UCSD-AML1 (cell line): ENCODE results near the gene TAL2.
A peak's percentile ranks its signal among the peaks of the same experiment; 100 is the strongest.

ENCODE experiments used
- DNase-seq: peaks from one replicate; lab custom pipeline; 2025; ENCODE audit not compliant: unreplicated experiment; lab: John Stamatoyannopoulos, UW

The TAL2 gene

GRCh38 chr9:105662184-105663104 lies at the start of gene TAL2:
TAL2 (plus strand) TSS chr9:105662457; CDS start chr9:105662497, 40 bp downstream.
- DNase-seq, result no peak

- DNase-seq, result no peak
These were observed 41.3 kb upstream of the TAL2 start for GRCh38 chr9:105621001-105621400.

- no peak for DNase-seq
These were observed 37.2 kb upstream of the TAL2 start for GRCh38 chr9:105625088-105625487.

GRCh38 chr9:105632807-105633206 lies 29.4 kb upstream of the TAL2 start:
- DNase-seq, result no peak

GRCh38 chr9:105633411-105633810 lies 28.8 kb upstream of the TAL2 start:
- no peak for DNase-seq

GRCh38 chr9:105636331-105636730 lies 25.9 kb upstream of the TAL2 start:
- no peak for DNase-seq

GRCh38 chr9:105637787-105638395 lies 24.4 kb upstream of the TAL2 start:
- no peak for DNase-seq

GRCh38 chr9:105639936-105640335 lies 22.3 kb upstream of the TAL2 start:
- DNase-seq, result no peak

- no peak for DNase-seq
These were observed 18.5 kb upstream of the TAL2 start for GRCh38 chr9:105643795-105644194.

GRCh38 chr9:105646879-105647594 lies 15.2 kb upstream of the TAL2 start:
- DNase-seq, result no peak

GRCh38 chr9:105647595-105648349 lies 14.5 kb upstream of the TAL2 start:
- DNase-seq, result no peak

GRCh38 chr9:105651806-105652205 lies 10.5 kb upstream of the TAL2 start:
- no peak for DNase-seq

GRCh38 chr9:105656131-105656921 lies 5.9 kb upstream of the TAL2 start:
- peak; percentile 36 for DNase-seq

GRCh38 chr9:105658351-105658750 lies 3.9 kb upstream of the TAL2 start:
- DNase-seq, result no peak

GRCh38 chr9:105661011-105661410 lies 1.2 kb upstream of the TAL2 start:
- DNase-seq, result no peak

GRCh38 chr9:105663914-105664313 lies 1.7 kb downstream of the TAL2 start:
- no peak for DNase-seq

- no peak for DNase-seq
These were observed 5.6 kb downstream of the TAL2 start for GRCh38 chr9:105667867-105668266.

- no peak for DNase-seq
These were observed 8.1 kb downstream of the TAL2 start for GRCh38 chr9:105670315-105670714.

- DNase-seq, result no peak
These were observed 8.5 kb downstream of the TAL2 start for GRCh38 chr9:105670775-105671174.

- no peak for DNase-seq
These were observed 10.5 kb downstream of the TAL2 start for GRCh38 chr9:105672711-105673234.
